ENCODE measurements around the gene SLCO3A1.

Gene SLCO3A1

GRCh38 chr15:91871837-91872236 is 18.3 kb downstream of the SLCO3A1 start:
- Histone ChIP-seq H3K4me3 (ENCODE audit: low read depth, low read length) (no peak overlapping the region), H3K4me1 (ENCODE audit: control insufficient read depth, insufficient read depth, low read length) (no peaks in the 10 kb centered on the region), H3K36me3 (ENCODE audit: control insufficient read depth in 2 of 2, insufficient read depth in 1 of 2, low read length in 2 of 2) (no peaks in the 10 kb centered on the region), H3K27ac (ENCODE audit: extremely low read depth, low read depth, low read length) (no peak overlapping the region), H3K9me3 (ENCODE audit: control insufficient read depth, insufficient read depth, low read depth, low read length) (no peaks in the 10 kb centered on the region)
- no peak for TF ChIP-seq ZNF571 (tag by site-specific recombination; IDR thresholded peaks at IDR 0.05)
- TF ChIP-seq ZFHX2 (tag by site-specific recombination; conservative IDR thresholded peaks at IDR 0.05) = no peak
- no peak for TF ChIP-seq ZNF501 (tag by site-specific recombination; IDR thresholded peaks at IDR 0.05)
- TF ChIP-seq TRIM28 (IDR thresholded peaks at IDR 0.05; ENCODE audit: borderline replicate concordance, low read length) = no peak
- TF ChIP-seq TCF7L2 (IDR thresholded peaks at IDR 0.05; ENCODE audit: borderline replicate concordance, low read depth, low read length) = no peak
- TF ChIP-seq ZNF341 (tag by site-specific recombination; IDR thresholded peaks at IDR 0.05; ENCODE audit: low read depth) = no peak
- TF ChIP-seq ZNF18 (tag by site-specific recombination; IDR thresholded peaks at IDR 0.05) = no peak
- TF ChIP-seq ZNF248 (tag by site-specific recombination; IDR thresholded peaks at IDR 0.05) = no peak
- TF ChIP-seq ZNF274 (IDR thresholded peaks at IDR 0.05; ENCODE audit: low read length) = no peak
- no peak for TF ChIP-seq ZNF274 (tag by site-specific recombination; IDR thresholded peaks at IDR 0.05; ENCODE audit: borderline replicate concordance)
- no peak for TF ChIP-seq ZNF391 (tag by site-specific recombination; IDR thresholded peaks at IDR 0.05; ENCODE audit: borderline replicate concordance, low read depth)
- TF ChIP-seq ZNF629 (tag by site-specific recombination; IDR thresholded peaks at IDR 0.05) = no peak
- no peak for TF ChIP-seq ZNF394 (tag by site-specific recombination; IDR thresholded peaks at IDR 0.05; ENCODE audit: borderline replicate concordance)
- TF ChIP-seq ZNF843 (tag by site-specific recombination; IDR thresholded peaks at IDR 0.05) = no peak
- TF ChIP-seq ZNF560 (tag by site-specific recombination; IDR thresholded peaks at IDR 0.05; ENCODE audit: borderline replicate concordance) = no peak
- no peak for TF ChIP-seq ZNF747 (tag by site-specific recombination; IDR thresholded peaks at IDR 0.05)
- TF ChIP-seq ZIC2 (tag by site-specific recombination; IDR thresholded peaks at IDR 0.05) = no peak
- TF ChIP-seq ZNF548 (tag by site-specific recombination; IDR thresholded peaks at IDR 0.05) = no peak
- no peak for TF ChIP-seq RBAK (tag by site-specific recombination; IDR thresholded peaks at IDR 0.05)
- ChIA-PET POLR2A (no interaction called here), CTCF (no interaction called here)

DNA sequence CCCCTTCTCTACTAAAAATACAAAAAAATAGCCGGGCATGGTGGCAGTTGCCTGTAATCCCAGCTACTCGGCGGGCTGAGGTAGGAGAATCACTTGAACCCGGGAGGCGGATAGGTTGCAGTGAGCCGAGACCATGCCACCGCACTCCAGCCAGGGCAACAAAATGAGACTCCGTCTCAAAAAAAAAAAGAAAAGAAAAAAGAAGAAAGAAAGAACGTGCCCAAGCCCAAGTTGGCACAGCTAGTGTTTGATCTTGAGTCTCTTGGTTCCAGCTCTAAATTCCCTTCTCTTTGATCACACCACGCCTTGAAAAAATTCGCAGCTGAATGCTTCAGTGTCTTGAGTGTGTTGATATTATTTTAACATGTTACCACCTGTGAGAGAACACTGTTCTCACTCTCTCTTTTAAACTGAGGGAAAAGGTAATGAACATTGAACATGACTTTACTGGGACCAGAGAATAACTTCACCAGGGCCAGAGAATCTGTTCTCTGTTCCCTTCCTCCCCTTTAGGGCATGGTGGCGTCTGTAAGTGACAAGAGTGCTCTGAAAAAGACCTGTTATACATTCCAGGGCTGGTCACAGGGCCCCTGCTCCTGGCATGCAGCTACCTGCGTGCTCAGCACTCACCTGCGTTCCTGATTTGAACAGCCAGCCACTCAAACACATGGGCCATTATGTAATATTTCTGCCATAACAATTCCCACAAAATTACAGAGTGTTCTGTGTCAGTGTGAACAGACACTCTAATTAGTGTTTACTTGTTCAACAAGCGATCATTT is 19.0 kb downstream of the SLCO3A1 start:
- Histone ChIP-seq H3K27ac (ENCODE audit: extremely low read depth, low read depth, low read length) (no peak overlapping the region), H3K4me3 (ENCODE audit: low read depth, low read length) (no peak overlapping the region), H3K9me3 (ENCODE audit: control insufficient read depth, insufficient read depth, low read depth, low read length) (no peaks in the 10 kb centered on the region), H3K4me1 (ENCODE audit: control insufficient read depth, insufficient read depth, low read length) (no peaks in the 10 kb centered on the region), H3K36me3 (ENCODE audit: control insufficient read depth in 2 of 2, insufficient read depth in 1 of 2, low read length in 2 of 2) (no peaks in the 10 kb centered on the region)
- POLR2A ChIA-PET = no interaction called here
- CTCF ChIA-PET = no interaction called here
- TF ChIP-seq ZNF169 (tag by site-specific recombination; IDR thresholded peaks at IDR 0.05) = no peak
- TF ChIP-seq ZNF626 (tag by site-specific recombination; IDR thresholded peaks at IDR 0.05) = no peak
- no peak for TF ChIP-seq ZNF571 (tag by site-specific recombination; IDR thresholded peaks at IDR 0.05)
- TF ChIP-seq ZNF335 (tag by site-specific recombination; conservative IDR thresholded peaks at IDR 0.05) = no peak
- no peak for TF ChIP-seq ZNF518A (tag by site-specific recombination; conservative IDR thresholded peaks at IDR 0.05; ENCODE audit: low read depth)
- TF ChIP-seq ZXDB (tag by site-specific recombination; IDR thresholded peaks at IDR 0.05) = no peak
- TF ChIP-seq ZSCAN23 (tag by site-specific recombination; IDR thresholded peaks at IDR 0.05) = no peak
- TF ChIP-seq AEBP2 (tag by site-specific recombination; IDR thresholded peaks at IDR 0.05; ENCODE audit: borderline replicate concordance) = no peak
- no peak for TF ChIP-seq ZNF350 (tag by site-specific recombination; IDR thresholded peaks at IDR 0.05)
- no peak for TF ChIP-seq ZNF548 (tag by site-specific recombination; IDR thresholded peaks at IDR 0.05)
- no peak for TF ChIP-seq ZBTB21 (tag by site-specific recombination; IDR thresholded peaks at IDR 0.05)
- no peak for TF ChIP-seq ZNF677 (tag by site-specific recombination; IDR thresholded peaks at IDR 0.05)
- TF ChIP-seq YY1 (tag by site-specific recombination; IDR thresholded peaks at IDR 0.05) = no peak
